Measurements from ENCODE around the gene COLEC11.

- TF ChIP-seq EZH2 (IDR thresholded peaks at IDR 0.05; ENCODE audit: borderline replicate concordance, low read depth, low read length, poor library complexity, severe bottlenecking): no peak
- TF ChIP-seq, protein P1, sequence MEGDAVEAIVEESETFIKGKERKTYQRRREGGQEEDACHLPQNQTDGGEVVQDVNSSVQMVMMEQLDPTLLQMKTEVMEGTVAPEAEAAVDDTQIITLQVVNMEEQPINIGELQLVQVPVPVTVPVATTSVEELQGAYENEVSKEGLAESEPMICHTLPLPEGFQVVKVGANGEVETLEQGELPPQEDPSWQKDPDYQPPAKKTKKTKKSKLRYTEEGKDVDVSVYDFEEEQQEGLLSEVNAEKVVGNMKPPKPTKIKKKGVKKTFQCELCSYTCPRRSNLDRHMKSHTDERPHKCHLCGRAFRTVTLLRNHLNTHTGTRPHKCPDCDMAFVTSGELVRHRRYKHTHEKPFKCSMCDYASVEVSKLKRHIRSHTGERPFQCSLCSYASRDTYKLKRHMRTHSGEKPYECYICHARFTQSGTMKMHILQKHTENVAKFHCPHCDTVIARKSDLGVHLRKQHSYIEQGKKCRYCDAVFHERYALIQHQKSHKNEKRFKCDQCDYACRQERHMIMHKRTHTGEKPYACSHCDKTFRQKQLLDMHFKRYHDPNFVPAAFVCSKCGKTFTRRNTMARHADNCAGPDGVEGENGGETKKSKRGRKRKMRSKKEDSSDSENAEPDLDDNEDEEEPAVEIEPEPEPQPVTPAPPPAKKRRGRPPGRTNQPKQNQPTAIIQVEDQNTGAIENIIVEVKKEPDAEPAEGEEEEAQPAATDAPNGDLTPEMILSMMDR (conservative IDR thresholded peaks at IDR 0.05; ENCODE audit: low read depth, low read length): no peak
These were observed 8.8 kb downstream of the COLEC11 start for GRCh38 chr2:3603536-3604206.

Data from A673 (cell line).